NCI-H748 treated with DMSO at 0.1 percent for 48 hours (cell line): Measurements from ENCODE around the gene RPS2.
"Not testable (repeated sequence)": the region's sequence is repeated elsewhere in the genome, so short reads cannot be mapped to it uniquely, and the experiment has no call there.

Source experiments
- DNase-seq: peaks from one replicate; lab custom pipeline; 2025; lab: John Stamatoyannopoulos, UW

RPS2 gene

DNA sequence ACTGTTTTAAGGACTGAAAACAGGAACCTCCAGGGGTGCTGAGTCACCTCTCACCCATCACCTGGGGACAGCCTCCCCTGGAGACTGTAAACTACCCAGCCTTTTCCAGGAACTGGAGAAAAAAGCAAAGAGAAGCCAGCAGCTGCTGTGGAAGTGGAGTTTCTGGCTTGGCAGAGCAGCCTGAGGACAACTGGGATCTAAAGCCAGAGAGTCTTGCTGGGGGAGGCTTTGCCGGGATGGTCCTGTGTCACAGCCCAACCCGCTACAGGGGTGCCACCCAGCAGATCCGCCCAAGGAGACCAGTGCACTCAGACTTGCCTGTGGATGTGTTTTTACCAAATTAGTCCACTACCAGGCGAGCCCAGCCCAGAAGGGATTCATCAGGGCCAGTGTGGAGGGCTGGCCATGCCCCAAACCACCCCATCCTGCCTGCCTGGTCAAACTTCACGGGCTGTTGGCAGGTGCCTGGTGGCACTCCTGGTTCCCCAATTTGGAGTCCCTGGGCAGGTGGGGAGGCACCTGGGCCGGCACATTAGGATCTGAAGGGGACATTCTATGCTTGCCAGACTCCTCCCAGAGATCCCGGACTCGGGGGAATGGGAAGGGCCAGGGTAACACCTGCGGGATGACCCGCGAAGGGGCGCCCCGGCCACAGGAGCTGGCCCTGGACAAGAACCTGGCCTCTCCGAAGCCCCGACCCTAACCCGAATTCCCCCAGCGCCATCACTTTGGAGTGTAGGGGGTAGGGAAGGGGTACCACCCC, 22.4 kb downstream of the RPS2 start:
- no peak for DNase-seq

DNA sequence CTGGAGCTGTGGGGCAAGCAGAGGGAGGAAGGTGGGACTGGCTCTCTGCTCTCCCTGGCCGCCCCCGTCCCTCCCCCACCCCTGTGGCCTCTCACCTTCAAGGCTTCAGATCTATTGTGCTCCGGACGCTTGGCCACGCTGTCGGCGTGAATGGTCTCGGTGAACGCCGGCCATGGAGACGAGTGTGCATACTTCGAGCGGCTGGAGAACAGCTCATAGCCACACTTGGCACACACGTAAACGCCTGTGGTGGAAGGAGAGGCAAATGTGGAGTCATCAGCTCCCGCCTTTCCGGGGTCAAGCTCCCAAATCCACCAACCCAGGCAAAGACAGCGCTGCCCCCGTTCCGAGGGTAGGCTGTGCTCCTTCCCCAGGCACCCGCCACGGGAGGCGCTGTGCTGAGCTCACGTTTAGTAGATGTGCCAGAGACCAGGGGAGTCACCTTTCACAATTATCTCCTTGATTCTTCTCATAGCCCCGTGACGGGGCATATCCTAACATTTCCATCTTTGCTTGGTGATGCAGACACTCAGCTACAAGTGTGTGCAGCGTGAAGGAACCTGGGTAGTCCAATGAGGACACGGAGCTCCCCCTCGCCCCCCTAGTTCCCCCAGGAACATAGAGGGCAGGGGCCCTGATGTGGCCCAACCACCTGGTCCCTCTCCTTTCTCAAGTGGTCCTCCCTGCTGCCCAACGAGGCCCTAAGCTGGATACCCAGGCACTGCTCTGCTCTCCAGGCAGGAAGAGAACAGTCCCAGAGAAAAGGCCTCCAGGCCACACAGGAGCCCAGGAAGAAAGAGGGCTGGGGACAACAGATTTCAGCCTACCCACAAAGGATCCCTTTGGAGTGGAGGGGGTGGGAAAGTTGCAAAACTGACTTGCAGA, 23.2 kb downstream of the RPS2 start:
- DNase-seq, result no peak

DNA sequence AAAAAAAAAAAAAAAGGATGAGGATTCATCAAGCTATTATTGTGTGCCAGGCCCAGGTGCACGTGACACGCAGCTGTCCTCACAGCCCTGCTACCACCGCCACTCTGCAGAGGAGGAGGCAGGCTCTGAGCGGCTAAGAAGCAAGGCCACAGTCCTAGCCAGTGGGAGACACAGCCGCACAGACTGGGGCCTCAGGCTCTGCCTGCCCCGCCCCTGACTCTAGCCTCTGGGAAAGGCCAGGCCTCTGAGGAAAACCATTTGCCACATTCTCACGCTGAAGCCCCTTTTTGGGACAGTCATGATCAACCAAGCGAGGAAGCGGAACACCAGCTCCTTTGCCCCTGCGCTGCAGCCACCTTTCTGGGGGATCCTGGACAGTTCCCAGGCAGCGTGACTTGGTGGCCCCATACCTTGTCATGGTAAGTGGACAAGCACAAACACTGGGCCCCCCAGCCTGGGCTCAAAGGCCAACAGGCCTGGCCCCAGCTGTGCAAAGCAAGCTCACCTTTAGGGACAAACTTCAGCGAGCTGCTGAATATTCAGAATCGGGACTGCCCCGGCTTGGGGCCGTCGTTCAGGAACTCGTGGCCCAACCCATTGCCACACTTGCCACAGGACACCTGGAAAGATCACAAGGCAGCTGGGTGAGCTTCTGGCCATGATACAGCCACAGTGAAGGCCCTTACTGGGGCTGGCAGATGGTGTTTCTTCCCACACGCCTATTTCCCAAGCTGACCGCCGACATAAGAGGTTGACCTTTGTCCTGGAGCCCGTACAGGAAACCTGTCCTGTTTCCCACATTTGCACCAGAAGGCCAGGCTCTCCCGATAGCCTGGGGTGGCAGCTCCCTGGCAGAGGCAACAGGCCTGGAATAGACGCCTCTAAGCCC, 24.1 kb downstream of the RPS2 start:
- DNase-seq, result no peak

DNA sequence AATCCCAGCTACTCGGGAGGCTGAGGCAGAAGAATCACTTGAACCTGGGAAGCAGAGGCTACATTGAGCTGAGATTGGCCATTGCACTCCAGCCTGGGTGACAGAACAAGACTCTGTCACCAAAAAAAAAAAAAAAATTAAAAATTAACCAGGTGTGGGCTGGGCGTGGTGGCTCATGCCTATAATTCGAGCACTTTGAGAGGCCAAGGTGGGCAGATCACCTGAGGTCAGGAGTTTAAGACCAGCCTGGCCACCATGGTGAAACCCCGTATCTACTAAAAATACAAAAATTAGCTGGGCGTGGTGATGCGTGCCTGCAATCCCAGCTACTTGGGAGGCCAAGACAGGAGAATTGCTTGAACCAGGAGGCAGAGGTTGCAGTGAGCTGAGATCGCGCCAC, 24.8 kb downstream of the RPS2 start:
- DNase-seq, result not testable (repeated sequence)

DNA sequence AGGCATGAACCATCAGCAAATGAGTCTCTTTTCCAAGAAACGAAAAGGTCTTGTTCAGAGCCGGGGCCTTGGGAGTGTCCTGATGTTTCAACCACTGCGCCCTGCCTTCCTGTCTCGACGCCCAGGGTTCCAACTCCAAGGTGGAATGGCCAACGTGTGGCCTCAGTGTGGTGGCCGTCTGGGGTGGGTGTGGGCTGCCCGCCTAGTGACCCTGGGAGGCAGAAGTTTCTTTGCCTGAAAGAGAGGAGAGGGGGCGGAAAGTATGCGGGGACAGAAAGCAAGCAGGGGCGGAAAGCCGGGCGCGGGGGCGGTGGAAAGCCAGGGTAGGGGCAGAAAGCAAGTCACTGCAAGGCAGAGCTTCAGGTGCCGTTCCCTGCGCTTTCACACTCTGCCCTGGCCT, 25.7 kb downstream of the RPS2 start:
- no peak for DNase-seq

DNA sequence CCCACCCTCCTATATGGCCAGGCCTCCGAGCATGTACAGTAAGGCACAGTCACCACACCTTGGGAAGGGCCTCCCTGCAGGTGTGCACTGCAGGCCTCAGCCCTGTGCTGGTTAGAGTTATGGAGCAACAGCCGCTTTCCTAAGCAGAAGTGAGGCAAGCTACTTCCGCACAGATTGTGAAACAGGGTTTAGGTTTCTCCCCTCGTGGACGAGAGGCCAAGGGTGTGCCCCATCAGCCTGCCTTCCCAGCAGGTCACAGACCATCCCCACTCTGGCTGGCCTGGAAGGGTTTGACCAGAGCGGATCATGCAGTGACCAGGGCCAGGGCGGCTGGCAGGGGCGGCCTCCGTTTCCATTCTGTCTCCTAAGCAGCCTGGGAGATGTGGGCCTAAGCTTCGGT, 26.3 kb downstream of the RPS2 start:
- no peak for DNase-seq

DNA sequence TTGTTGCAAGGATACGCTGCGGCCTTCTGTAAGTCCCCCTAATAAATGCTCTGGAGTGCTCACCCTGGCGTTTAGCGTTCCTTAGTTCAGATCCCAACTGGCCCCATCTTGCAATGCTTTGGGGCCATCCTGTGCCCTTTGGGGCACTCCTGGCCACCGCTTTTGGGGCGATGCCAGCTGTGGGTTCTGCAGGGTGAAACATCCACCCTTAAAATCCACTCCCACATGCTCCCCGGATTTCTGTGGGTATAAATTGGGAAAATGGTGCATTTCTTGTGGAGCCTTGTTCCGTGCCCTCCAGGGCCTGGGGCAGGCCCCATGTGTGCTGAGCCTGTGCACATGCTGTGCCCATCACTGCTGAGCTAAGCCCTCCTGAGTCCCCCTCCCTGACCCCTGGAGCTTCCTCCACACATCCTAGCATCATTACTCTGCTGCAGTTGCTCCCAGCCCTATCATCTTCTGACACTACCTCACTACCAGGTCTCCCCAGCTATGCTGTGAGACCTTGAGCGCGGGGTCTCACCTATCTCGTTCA, 27.6 kb downstream of the RPS2 start:
- no peak for DNase-seq

DNA sequence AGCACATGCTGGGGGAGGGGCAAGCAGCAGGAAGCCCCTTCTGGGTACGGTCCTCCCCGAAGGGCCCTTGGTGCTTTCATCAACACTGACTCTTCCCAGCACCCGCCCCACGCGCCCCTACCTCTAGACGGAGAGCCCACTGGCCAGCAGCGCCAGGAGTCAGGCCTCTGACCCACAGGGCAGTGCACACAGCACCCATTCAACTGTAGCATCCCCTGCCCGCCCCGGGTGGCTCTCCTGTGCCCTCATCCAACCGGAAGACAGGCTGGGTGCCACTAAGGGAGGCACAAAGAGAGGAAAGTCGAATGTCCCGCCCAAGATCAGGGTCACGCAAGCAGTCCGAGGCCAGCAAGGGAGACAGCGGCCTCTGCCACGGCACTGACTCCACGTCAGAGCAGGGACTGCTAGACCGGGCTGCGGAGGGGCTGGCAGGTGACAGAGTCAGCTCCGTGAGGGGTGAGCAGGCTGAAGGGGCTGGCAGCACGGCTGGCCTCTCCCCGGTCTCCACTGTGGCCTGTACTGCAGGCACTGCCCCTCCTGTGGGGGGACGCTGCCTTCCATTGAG, 31.4 kb downstream of the RPS2 start:
- no peak for DNase-seq

DNA sequence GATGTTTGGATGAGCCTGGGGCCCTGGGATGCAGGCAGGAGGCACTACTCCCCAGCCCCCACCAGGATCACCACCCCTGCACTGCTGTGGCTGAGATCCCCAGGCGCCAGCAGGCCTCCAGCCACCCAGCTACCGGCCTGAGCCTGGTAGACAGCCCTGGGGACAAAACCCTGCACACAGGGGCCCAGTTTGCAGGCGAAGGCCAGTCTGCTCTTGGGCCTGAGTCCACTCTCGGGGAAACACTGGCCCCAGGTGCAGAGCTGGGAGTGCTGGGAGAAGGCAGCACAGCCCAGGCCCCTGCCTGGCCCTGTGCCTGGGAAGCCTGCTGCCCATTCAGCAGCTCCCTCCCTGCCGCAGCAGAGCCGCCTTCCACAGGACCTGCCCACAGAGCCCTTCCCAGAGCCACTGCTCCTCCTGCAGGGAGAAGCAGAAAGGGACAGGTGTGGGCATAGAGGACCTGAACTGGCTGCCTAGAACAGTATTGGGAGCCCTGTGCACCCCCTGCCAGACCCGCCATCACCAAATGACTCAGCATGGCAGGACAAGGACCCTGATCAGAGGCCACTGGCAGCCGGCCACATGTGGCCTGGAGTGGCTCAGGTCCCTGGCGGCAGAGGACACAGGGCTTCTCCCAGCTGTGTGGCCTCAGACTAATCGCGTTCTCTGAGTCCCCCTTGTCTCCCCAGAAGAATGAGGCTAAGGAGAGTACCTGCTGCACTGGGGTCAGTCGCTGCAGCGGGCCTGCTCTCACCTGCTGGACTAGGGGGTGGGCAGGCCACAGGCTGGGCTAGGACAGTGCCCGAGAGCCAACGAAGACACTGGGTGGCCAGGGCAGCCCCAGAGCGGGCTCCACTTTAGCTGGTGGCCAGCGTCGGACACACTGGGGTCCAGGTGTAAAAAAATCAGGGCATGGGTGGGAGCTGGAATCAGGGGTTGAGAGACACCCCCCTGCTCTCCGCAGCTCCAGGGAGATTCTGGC, 32.3 kb downstream of the RPS2 start:
- DNase-seq, result no peak

DNA sequence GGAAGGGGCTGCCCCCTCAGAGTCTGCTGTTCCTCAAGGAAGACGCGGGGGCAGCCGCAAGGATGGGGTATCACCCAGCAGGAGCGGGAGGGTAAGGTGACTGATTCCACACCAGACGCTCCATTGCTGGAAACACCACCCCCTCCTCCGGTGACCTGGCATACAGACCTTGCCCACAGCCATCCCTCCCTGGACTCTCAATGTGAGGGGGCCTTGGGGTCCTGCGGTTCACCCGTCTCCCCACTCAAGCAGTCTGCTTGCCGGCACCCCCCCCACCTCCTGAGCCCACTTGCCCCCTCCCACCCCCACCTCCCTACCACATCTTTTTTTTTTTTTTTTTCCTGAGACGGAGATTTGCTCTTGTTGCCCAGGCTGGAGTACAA, 34.3 kb downstream of the RPS2 start:
- no peak for DNase-seq

DNA sequence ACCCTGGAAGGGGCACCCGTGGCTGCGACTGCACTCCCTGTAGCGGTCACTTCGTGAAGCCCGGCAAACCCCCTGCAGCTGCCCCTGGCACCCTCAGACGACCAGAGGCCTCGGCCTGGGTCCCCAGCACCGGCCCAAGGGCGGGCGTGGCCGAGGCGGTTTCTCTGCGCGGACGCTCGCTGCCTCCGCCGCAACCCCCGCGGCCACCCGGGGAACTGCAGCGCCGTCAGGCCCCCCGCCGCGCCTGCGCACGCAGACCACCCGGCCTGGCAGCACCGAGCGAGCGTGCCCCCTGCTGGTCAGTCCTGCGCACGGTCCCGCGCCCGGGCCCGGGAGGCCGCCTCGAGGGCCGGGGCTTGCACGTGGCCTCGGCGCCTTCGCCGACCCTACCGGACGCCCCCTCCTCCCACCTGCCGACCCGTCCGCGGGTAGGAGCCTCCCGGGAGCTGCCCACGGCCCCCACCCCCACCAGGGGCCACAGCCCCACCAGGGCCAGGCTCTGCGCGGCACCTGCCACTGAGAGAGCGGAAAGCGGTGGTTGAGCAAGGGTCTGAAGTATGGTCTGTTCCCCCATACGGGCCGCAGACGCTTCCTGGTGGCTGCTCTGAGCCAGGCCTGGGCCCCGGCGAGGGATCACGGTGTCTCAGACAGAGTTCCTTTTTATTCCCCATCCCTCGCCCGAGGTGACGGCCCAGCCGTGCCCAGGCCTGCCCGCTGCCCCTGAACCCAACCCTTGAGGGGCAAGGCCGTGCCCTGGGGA, 34.9 kb downstream of the RPS2 start:
- DNase-seq, result peak; percentile 12

DNA sequence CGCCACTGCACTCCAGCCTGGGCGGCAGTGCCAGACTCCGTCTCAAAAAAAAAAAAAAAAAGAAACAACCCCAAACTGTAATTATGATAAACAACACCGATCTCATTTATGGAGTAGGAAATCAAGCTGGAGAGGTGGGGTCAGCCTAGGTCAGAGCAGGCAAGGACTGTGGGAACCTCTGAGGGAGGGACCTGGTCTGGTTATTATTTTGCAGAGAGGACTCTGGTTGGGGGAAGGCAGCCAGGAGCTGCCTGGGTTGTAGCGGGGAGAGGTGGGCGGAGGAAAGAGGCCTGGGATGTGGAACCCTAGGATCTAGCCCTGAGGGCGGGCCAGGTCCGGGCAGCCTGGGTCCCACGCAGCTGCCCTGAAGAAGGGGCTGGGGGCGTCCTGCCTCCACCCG, 35.5 kb downstream of the RPS2 start:
- DNase-seq, result no peak

DNA sequence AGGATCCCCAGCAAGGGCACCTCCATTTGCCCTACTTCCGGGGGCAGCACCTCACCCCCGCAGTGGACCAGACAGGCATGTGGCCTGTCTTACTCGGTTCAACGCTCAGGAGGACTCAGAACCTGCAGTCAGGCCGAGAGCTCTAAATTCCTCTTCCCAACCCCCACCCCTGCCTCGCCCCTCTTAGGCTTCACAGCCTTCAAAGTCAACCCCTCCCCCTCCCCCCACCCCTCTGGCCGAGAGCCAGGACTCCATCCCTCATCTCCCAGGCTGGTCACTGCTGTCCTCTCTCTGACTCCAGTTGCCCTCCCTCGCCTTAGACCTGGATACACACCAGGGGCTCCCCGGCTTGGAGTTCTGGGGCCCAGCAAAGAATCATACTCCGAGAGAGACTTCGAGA, 38.4 kb downstream of the RPS2 start:
- DNase-seq, result no peak

DNA sequence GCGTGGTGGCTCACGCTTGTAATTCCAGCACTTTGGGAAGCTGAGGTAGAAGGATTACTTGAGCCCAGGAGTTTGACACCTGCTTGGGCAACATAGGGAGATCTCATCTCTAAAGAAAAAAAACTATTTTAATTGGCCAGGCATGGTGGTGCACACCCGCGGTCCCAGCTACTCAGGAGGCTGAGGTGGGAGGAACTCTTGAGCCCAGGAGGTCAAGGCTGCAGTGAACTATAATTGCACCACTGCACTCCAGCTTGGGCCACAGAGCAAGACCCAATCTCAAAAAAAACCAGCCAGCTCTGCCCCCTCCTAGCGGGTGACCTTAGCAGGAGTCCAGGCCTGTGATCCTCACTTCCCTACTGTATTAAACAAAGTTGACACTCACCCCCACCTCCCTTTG, 40.5 kb downstream of the RPS2 start:
- DNase-seq, result no peak

DNA sequence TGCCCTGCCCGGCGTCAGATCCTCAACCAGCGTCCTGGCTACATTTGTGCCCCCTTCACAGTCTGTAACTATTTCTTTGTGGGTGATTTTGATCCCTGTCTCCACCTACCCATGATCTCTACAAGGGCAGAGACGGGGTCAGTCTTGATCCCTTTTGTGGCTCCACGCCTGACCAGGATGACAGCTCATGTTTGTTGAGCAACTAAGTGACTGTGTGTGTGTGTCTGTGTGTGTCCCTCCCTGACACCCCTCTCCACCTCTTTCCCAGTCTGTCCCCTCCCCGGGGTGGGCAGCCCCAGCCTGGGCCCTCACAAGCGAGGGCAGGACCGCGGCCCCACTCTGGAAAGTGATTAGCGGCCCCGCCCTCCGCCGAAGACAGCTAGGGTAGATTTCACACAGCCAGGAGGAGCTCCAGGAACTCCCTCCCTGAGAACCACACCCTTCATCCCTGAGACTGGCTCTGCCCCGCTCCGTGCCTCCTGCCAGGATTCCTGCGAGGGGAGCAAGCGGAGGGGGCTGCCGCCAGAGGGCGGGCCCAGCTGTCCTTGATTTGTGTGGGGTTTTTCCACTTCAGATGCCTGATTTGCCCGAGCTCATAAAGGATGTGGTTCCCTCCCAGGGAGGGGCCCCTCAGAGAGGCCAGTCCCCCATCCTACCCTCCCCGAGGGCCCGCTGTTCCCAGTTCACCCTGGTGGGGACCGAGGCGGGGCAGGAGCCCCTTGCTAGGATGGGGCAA, 41.2 kb downstream of the RPS2 start:
- DNase-seq, result peak; percentile 30

DNA sequence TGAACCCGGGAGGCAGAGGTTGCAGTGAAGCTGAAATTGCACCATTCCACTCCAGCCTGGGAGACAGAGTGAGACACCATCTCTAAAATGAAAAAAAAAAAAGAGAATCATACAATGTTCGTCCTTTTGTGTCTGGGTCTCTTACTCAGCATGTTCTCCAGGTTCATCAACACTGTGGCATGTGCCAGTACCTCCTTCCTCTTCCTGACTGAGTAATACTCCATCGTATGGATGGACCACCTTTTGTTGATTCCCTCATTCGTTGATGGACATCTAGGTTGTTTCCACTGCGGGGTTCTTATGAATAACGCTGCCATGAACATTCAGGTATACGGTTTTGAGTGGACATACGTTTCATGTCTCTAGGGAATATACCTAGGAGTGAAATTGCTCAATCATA, 42.3 kb downstream of the RPS2 start:
- DNase-seq, result no peak

DNA sequence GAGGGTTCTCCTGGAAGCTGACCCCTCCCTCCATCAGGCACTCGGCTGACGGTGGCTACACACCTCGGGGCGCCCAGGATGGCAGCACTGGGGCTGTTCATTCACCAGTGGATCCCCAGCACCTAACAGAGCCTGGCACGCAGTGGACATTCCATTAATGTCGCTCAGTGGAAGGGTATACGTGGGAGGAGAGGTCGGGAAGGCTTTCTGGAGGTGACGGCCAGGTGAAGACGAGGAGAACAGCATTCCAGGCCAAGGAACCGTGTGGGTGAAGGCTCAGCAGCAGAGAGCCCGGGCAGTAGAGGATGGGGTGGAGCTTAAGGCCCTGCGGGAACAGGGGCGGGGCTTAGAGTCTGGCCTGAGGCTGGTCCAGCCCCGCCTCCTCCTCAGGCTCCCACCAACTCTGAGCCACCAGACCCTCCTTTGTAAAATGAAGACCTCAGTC, 43.9 kb downstream of the RPS2 start:
- no peak for DNase-seq

DNA sequence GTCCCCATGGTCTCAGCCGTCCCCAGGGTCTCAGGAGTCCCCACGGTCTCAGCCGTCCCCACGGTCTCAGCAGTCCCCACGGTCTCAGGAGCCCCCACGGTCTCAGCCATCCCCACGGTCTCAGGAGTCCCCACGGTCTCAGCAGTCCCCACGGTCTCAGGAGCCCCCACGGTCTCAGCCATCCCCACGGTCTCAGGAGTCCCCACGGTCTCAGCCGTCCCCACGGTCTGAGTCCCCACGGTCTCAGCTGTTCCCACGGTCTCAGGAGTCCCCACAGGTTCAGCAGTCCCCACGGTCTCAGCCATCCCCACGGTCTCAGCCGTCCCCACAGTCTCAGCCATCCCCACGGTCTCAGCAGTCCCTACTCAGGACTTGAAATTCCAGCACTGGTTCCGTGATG, 44.5 kb downstream of the RPS2 start:
- not testable (repeated sequence) for DNase-seq
